ENCODE data around the gene MOB2. TPM values are rescaled to one million over a fixed set of nuclear protein-coding genes. Genes with fewer than 3 reads are reported as not detected.

MOB2 gene
- total and polyA plus RNA-seq, 4 donors: 31.6 to 45.2 (median 36.4) TPM

- Histone ChIP-seq H3K27ac (ENCODE audit: low read depth in 1 of 2, low read length in 1 of 2) (no peak overlapping the region), H3K4me3 (no peak overlapping the region), H3K27me3 (ENCODE audit: control insufficient read depth in 3 of 3, insufficient read depth in 3 of 3, low read length in 2 of 3) (no peaks in the 10 kb centered on the region), H3K9ac (ENCODE audit: insufficient read depth in 1 of 2, low read length in 2 of 2) (no peak overlapping the region), H3K4me1 (ENCODE audit: control insufficient read depth in 5 of 5, insufficient read depth in 5 of 5, low read length in 5 of 5) (peaks cover under 1 to 38% (median 24%) of the 10 kb centered on the region in 5 donors), H3K9me3 (ENCODE audit: control insufficient read depth in 4 of 4, insufficient read depth in 3 of 4, low read length in 3 of 4) (no peaks in the 10 kb centered on the region), H3K36me3 (ENCODE audit: control insufficient read depth in 4 of 4, insufficient read depth in 4 of 4, low read length in 4 of 4) (peaks cover 0 to 7% (median 0%) of the 10 kb centered on the region in 4 donors)
- ATAC-seq (ENCODE audit: insufficient read depth, low FRiP score) (no peak), DNase-seq (peak in 2 of 3 donors; percentile 33 to 43)
- TF ChIP-seq CTCF (IDR thresholded peaks at IDR 0.05; ENCODE audit: control extremely low read depth, extremely low read depth): no peak
- WGBS, 2 donors: 68 to 81% methylated on average over 10 of the region's 10 CpGs
These were observed 22.4 kb upstream of the MOB2 start for GRCh38 chr11:1508986-1509385.

GRCh38 chr11:1508491-1508891, 21.9 kb upstream of the MOB2 start:
- H3K4me1 ChIP-seq (ENCODE audit: control insufficient read depth in 5 of 5, insufficient read depth in 5 of 5, low read length in 5 of 5): peaks cover 0 to 41% (median 24%) of the 10 kb centered on the region in 5 donors
- WGBS, 2 donors: 58 to 78% methylated on average over 12 to 15 of the region's 15 CpGs
- H3K9ac ChIP-seq (ENCODE audit: insufficient read depth in 1 of 2, low read length in 2 of 2): no peak overlapping the region

GRCh38 chr11:1507381-1508140, 21.0 kb upstream of the MOB2 start:
- WGBS, 2 donors: 54 to 57% methylated on average over 21 of the region's 21 CpGs
- H3K36me3 ChIP-seq (ENCODE audit: control insufficient read depth in 4 of 4, insufficient read depth in 4 of 4, low read length in 4 of 4): peaks cover 0 to 5% (median 0%) of the 10 kb centered on the region in 4 donors
- H3K9ac ChIP-seq (ENCODE audit: insufficient read depth in 1 of 2, low read length in 2 of 2): peak overlapping the region in 1 of 2 donors; percentile 37
- ATAC-seq (ENCODE audit: insufficient read depth, low FRiP score): no peak
- TF ChIP-seq CTCF (IDR thresholded peaks at IDR 0.05; ENCODE audit: control extremely low read depth, extremely low read depth): no peak
- H3K9me3 ChIP-seq (ENCODE audit: control insufficient read depth in 4 of 4, insufficient read depth in 3 of 4, low read length in 3 of 4): no peaks in the 10 kb centered on the region
- DNase-seq: peak in 1 of 3 donors; percentile 37
- H3K27me3 ChIP-seq (ENCODE audit: control insufficient read depth in 3 of 3, insufficient read depth in 3 of 3, low read length in 2 of 3): no peaks in the 10 kb centered on the region
- H3K27ac ChIP-seq (ENCODE audit: low read depth in 1 of 2, low read length in 1 of 2): peak overlapping the region; percentile 7 to 23
- H3K4me1 ChIP-seq (ENCODE audit: control insufficient read depth in 5 of 5, insufficient read depth in 5 of 5, low read length in 5 of 5): peaks cover 0 to 47% (median 29%) of the 10 kb centered on the region in 5 donors
- no peak overlapping the region for H3K4me3 ChIP-seq

More at GRCh38 chr11:1508491-1508891, 21.9 kb upstream of the MOB2 start:
- Histone ChIP-seq H3K9me3 (ENCODE audit: control insufficient read depth in 4 of 4, insufficient read depth in 3 of 4, low read length in 3 of 4) (no peaks in the 10 kb centered on the region), H3K4me3 (no peak overlapping the region), H3K27me3 (ENCODE audit: control insufficient read depth in 3 of 3, insufficient read depth in 3 of 3, low read length in 2 of 3) (no peaks in the 10 kb centered on the region), H3K36me3 (ENCODE audit: control insufficient read depth in 4 of 4, insufficient read depth in 4 of 4, low read length in 4 of 4) (peaks cover 0 to 5% (median 0%) of the 10 kb centered on the region in 4 donors), H3K27ac (ENCODE audit: low read depth in 1 of 2, low read length in 1 of 2) (peak overlapping the region in 1 of 2 donors; percentile 39)
- DNase-seq (no peak), ATAC-seq (ENCODE audit: insufficient read depth, low FRiP score) (no peak)
- no peak for TF ChIP-seq CTCF (IDR thresholded peaks at IDR 0.05; ENCODE audit: control extremely low read depth, extremely low read depth)
